H1 (cell line): Measurements from ENCODE around the gene CCDC7. TPM values are rescaled to one million over a fixed set of nuclear protein-coding genes. Genes with fewer than 3 reads are reported as not detected.

ENCODE experiments used
- CBX8 ChIP-seq: fragments of 300-800, 300-1000 bp; sonication (generic); IDR thresholded peaks from 2 replicates; pipeline ENCODE4 v1.7.1; 2016; ENCODE audit warnings: low read depth, low read length, borderline replicate concordance
- EGR1 ChIP-seq: IDR thresholded peaks from 2 replicates; pipeline ENCODE4 v1.6.1; 2011; ENCODE audit warnings: low read depth, low read length, borderline replicate concordance
- GTF2F1 ChIP-seq: IDR thresholded peaks from 2 replicates; pipeline ENCODE4 v1.6.1; 2012; ENCODE audit warnings: low read depth, low read length, improper control_type of control experiment, borderline replicate concordance
- MAFK ChIP-seq: IDR thresholded peaks from 2 replicates; pipeline ENCODE4 v1.6.1; 2012; ENCODE audit warnings: low read depth, mild to moderate bottlenecking, improper control_type of control experiment, low read length
- RXRA ChIP-seq: IDR thresholded peaks from 2 replicates; pipeline ENCODE4 v1.6.1; 2011; ENCODE audit warnings: low read depth, mild to moderate bottlenecking, low read length, moderate library complexity; ENCODE audit not compliant: insufficient read depth
- TEAD4 ChIP-seq: IDR thresholded peaks from 2 replicates; pipeline ENCODE4 v1.6.1; 2012; ENCODE audit warnings: low read depth, low read length, inconsistent platforms, mixed read lengths
- YY1 ChIP-seq: IDR thresholded peaks from 2 replicates; pipeline ENCODE4 v1.6.1; 2011; ENCODE audit warnings: low read depth, mild to moderate bottlenecking, low read length
- polyA plus RNA-seq, 7 experiments: library from polyadenylated mRNA; depleted of rRNA in 3 of 7; stranded (reverse) in 5 of 7; unstranded in 2 of 7; fragments of >200 nt in 5 of 7; fragments of 200-250 nt in 2 of 7; gene quantifications; 1 replicate in 5 of 7; 2 replicates in 1 of 7; 4 replicates in 1 of 7; pipeline versions ENCODE4 v1.2.1 to v1.2.3, GENCODE V29; 2011 to 2013; ENCODE audit warnings: missing spikeins in 2 of 7, mixed read lengths in 2 of 7
- total RNA-seq: library from RNA; stranded (reverse); fragmentation: NEBNext Ultra II Directional; extraction: Animal tissue kit (Norgen Biotek cat#: 25700); gene quantifications from 2 replicates; pipeline ENCODE4 v1.2.1, GENCODE V29; 2021
- TF ChIP-seq, protein P1 (sequence below): fragments of 300-600 bp; sonication (generic); IDR thresholded peaks from 2 replicates; pipeline ENCODE4 v1.7.1; 2012; ENCODE audit warnings: low read length, moderate library complexity, mild to moderate bottlenecking, inconsistent platforms; ENCODE audit not compliant: insufficient replicate concordance
- TF ChIP-seq, protein P2 (sequence below): IDR thresholded peaks from 2 replicates; pipeline ENCODE4 v1.6.1; 2012; ENCODE audit warnings: low read length, inconsistent platforms
- TF ChIP-seq, protein P3 (sequence below): IDR thresholded peaks from 2 replicates; pipeline ENCODE4 v1.6.1; 2012; ENCODE audit warnings: inconsistent platforms

The CCDC7 gene
- total and polyA plus RNA-seq, 2 of the 8 experiments (the other 6 are each of a cell fraction or from before 2014, with no cell fraction given): 0.18 to 0.74 TPM

DNA sequence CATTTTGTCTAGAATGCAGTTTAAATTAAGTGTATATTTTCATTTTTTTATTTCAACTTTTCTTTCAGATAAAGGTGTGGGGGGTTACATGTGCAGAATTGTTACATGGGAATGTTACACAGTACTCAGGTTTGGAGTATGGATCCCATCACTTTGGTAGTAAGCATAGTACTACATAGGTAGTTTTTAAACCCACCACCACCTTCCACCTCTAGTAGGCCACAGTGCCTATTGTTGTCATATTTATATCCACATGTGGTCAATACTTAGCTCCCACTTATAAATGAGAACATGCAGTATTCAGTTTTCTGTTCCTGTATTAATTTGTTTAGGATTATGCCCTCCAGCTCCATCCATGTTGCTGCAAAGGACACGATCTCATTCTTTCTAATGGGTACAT lies 200.6 kb downstream of the CCDC7 start (continued):
- TF ChIP-seq, protein P1, sequence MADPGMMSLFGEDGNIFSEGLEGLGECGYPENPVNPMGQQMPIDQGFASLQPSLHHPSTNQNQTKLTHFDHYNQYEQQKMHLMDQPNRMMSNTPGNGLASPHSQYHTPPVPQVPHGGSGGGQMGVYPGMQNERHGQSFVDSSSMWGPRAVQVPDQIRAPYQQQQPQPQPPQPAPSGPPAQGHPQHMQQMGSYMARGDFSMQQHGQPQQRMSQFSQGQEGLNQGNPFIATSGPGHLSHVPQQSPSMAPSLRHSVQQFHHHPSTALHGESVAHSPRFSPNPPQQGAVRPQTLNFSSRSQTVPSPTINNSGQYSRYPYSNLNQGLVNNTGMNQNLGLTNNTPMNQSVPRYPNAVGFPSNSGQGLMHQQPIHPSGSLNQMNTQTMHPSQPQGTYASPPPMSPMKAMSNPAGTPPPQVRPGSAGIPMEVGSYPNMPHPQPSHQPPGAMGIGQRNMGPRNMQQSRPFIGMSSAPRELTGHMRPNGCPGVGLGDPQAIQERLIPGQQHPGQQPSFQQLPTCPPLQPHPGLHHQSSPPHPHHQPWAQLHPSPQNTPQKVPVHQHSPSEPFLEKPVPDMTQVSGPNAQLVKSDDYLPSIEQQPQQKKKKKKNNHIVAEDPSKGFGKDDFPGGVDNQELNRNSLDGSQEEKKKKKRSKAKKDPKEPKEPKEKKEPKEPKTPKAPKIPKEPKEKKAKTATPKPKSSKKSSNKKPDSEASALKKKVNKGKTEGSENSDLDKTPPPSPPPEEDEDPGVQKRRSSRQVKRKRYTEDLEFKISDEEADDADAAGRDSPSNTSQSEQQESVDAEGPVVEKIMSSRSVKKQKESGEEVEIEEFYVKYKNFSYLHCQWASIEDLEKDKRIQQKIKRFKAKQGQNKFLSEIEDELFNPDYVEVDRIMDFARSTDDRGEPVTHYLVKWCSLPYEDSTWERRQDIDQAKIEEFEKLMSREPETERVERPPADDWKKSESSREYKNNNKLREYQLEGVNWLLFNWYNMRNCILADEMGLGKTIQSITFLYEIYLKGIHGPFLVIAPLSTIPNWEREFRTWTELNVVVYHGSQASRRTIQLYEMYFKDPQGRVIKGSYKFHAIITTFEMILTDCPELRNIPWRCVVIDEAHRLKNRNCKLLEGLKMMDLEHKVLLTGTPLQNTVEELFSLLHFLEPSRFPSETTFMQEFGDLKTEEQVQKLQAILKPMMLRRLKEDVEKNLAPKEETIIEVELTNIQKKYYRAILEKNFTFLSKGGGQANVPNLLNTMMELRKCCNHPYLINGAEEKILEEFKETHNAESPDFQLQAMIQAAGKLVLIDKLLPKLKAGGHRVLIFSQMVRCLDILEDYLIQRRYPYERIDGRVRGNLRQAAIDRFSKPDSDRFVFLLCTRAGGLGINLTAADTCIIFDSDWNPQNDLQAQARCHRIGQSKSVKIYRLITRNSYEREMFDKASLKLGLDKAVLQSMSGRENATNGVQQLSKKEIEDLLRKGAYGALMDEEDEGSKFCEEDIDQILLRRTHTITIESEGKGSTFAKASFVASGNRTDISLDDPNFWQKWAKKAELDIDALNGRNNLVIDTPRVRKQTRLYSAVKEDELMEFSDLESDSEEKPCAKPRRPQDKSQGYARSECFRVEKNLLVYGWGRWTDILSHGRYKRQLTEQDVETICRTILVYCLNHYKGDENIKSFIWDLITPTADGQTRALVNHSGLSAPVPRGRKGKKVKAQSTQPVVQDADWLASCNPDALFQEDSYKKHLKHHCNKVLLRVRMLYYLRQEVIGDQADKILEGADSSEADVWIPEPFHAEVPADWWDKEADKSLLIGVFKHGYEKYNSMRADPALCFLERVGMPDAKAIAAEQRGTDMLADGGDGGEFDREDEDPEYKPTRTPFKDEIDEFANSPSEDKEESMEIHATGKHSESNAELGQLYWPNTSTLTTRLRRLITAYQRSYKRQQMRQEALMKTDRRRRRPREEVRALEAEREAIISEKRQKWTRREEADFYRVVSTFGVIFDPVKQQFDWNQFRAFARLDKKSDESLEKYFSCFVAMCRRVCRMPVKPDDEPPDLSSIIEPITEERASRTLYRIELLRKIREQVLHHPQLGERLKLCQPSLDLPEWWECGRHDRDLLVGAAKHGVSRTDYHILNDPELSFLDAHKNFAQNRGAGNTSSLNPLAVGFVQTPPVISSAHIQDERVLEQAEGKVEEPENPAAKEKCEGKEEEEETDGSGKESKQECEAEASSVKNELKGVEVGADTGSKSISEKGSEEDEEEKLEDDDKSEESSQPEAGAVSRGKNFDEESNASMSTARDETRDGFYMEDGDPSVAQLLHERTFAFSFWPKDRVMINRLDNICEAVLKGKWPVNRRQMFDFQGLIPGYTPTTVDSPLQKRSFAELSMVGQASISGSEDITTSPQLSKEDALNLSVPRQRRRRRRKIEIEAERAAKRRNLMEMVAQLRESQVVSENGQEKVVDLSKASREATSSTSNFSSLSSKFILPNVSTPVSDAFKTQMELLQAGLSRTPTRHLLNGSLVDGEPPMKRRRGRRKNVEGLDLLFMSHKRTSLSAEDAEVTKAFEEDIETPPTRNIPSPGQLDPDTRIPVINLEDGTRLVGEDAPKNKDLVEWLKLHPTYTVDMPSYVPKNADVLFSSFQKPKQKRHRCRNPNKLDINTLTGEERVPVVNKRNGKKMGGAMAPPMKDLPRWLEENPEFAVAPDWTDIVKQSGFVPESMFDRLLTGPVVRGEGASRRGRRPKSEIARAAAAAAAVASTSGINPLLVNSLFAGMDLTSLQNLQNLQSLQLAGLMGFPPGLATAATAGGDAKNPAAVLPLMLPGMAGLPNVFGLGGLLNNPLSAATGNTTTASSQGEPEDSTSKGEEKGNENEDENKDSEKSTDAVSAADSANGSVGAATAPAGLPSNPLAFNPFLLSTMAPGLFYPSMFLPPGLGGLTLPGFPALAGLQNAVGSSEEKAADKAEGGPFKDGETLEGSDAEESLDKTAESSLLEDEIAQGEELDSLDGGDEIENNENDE: no peak
- no peak for TF ChIP-seq CBX8
- no peak for TF ChIP-seq MAFK
- no peak for TF ChIP-seq EGR1
- no peak for TF ChIP-seq YY1
- no peak for TF ChIP-seq GTF2F1
- TF ChIP-seq TEAD4: no peak
- TF ChIP-seq, protein P2, sequence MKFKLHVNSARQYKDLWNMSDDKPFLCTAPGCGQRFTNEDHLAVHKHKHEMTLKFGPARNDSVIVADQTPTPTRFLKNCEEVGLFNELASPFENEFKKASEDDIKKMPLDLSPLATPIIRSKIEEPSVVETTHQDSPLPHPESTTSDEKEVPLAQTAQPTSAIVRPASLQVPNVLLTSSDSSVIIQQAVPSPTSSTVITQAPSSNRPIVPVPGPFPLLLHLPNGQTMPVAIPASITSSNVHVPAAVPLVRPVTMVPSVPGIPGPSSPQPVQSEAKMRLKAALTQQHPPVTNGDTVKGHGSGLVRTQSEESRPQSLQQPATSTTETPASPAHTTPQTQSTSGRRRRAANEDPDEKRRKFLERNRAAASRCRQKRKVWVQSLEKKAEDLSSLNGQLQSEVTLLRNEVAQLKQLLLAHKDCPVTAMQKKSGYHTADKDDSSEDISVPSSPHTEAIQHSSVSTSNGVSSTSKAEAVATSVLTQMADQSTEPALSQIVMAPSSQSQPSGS: no peak
- TF ChIP-seq, protein P3, sequence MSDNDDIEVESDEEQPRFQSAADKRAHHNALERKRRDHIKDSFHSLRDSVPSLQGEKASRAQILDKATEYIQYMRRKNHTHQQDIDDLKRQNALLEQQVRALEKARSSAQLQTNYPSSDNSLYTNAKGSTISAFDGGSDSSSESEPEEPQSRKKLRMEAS: no peak
- TF ChIP-seq RXRA: no peak
